Mucosa of stomach (tissue), 1 donor: ENCODE measurements around the gene CAPZB.

Source experiments
- H3K27me3 ChIP-seq: one replicate; pipeline ENCODE4 v1.7.0; 2013; ENCODE audit warnings: mild to moderate bottlenecking, low read length; ENCODE audit not compliant: control insufficient read depth, insufficient read depth
- H3K36me3 ChIP-seq: one replicate; pipeline ENCODE4 v1.7.0; 2013; ENCODE audit warnings: low read length; ENCODE audit not compliant: control insufficient read depth, insufficient read depth
- H3K4me1 ChIP-seq: one replicate; pipeline ENCODE4 v1.7.0; 2013; ENCODE audit warnings: mild to moderate bottlenecking, low read length; ENCODE audit not compliant: control insufficient read depth, insufficient read depth
- H3K4me3 ChIP-seq: one replicate; pipeline ENCODE4 v1.7.0; 2013; ENCODE audit warnings: low read length
- H3K9ac ChIP-seq: one replicate; pipeline ENCODE4 v1.7.0; 2013; ENCODE audit warnings: mild to moderate bottlenecking, low read length, moderate library complexity
- H3K9me3 ChIP-seq: one replicate; pipeline ENCODE4 v1.7.0; 2013; ENCODE audit warnings: mild to moderate bottlenecking, low read length, moderate library complexity; ENCODE audit not compliant: control insufficient read depth
- donor health status: Pancreatic carcinoma.

Gene CAPZB

GRCh38 chr1:19358710-19359109 lies 126.6 kb downstream of the CAPZB start:
- Histone ChIP-seq H3K27me3 (no peaks in the 10 kb centered on the region), H3K4me1 (peaks cover 13% of the 10 kb centered on the region), H3K9ac (no peak overlapping the region), H3K9me3 (no peaks in the 10 kb centered on the region), H3K36me3 (peaks cover 7% of the 10 kb centered on the region), H3K4me3 (no peak overlapping the region)

GRCh38 chr1:19357299-19357986 lies 127.9 kb downstream of the CAPZB start:
- no peak overlapping the region for H3K4me3 ChIP-seq
- H3K27me3 ChIP-seq, result no peaks in the 10 kb centered on the region
- no peak overlapping the region for H3K9ac ChIP-seq
- peaks cover 9% of the 10 kb centered on the region for H3K36me3 ChIP-seq
- peaks cover 18% of the 10 kb centered on the region for H3K4me1 ChIP-seq
- no peaks in the 10 kb centered on the region for H3K9me3 ChIP-seq

GRCh38 chr1:19356266-19356665 lies 129.1 kb downstream of the CAPZB start:
- no peak overlapping the region for H3K4me3 ChIP-seq
- peaks cover 10% of the 10 kb centered on the region for H3K36me3 ChIP-seq
- H3K9me3 ChIP-seq, result no peaks in the 10 kb centered on the region
- H3K9ac ChIP-seq, result no peak overlapping the region
- H3K4me1 ChIP-seq, result peaks cover 13% of the 10 kb centered on the region
- H3K27me3 ChIP-seq, result no peaks in the 10 kb centered on the region

- no peak overlapping the region for H3K4me3 ChIP-seq
- peaks cover 13% of the 10 kb centered on the region for H3K4me1 ChIP-seq
- no peaks in the 10 kb centered on the region for H3K27me3 ChIP-seq
- H3K36me3 ChIP-seq, result peaks cover 12% of the 10 kb centered on the region
- no peak overlapping the region for H3K9ac ChIP-seq
- H3K9me3 ChIP-seq, result no peaks in the 10 kb centered on the region
Observed at GRCh38 chr1:19354531-19354981, 130.8 kb downstream of the CAPZB start.

GRCh38 chr1:19353596-19353995 lies 131.7 kb downstream of the CAPZB start:
- H3K36me3 ChIP-seq, result peaks cover 12% of the 10 kb centered on the region
- peaks cover 13% of the 10 kb centered on the region for H3K4me1 ChIP-seq
- H3K27me3 ChIP-seq, result no peaks in the 10 kb centered on the region
- no peaks in the 10 kb centered on the region for H3K9me3 ChIP-seq
- no peak overlapping the region for H3K9ac ChIP-seq
- H3K4me3 ChIP-seq, result no peak overlapping the region

GRCh38 chr1:19352839-19353238 lies 132.5 kb downstream of the CAPZB start:
- H3K36me3 ChIP-seq, result peaks cover 16% of the 10 kb centered on the region

GRCh38 chr1:19351873-19352272 lies 133.5 kb downstream of the CAPZB start:
- Histone ChIP-seq H3K9me3 (no peaks in the 10 kb centered on the region), H3K4me3 (no peak overlapping the region), H3K27me3 (no peaks in the 10 kb centered on the region), H3K36me3 (peaks cover 10% of the 10 kb centered on the region), H3K9ac (no peak overlapping the region), H3K4me1 (peaks cover 18% of the 10 kb centered on the region)

More at GRCh38 chr1:19352839-19353238, 132.5 kb downstream of the CAPZB start:
- H3K4me1 ChIP-seq, result peaks cover 13% of the 10 kb centered on the region
- no peaks in the 10 kb centered on the region for H3K9me3 ChIP-seq
- no peak overlapping the region for H3K9ac ChIP-seq
- H3K4me3 ChIP-seq, result no peak overlapping the region
- H3K27me3 ChIP-seq, result no peaks in the 10 kb centered on the region

GRCh38 chr1:19350566-19350965 lies 134.8 kb downstream of the CAPZB start:
- Histone ChIP-seq H3K36me3 (peaks cover 10% of the 10 kb centered on the region), H3K4me1 (peaks cover 18% of the 10 kb centered on the region)

GRCh38 chr1:19349999-19350398 lies 135.3 kb downstream of the CAPZB start:
- Histone ChIP-seq H3K4me3 (no peak overlapping the region), H3K4me1 (peaks cover 18% of the 10 kb centered on the region), H3K9ac (no peak overlapping the region), H3K36me3 (peaks cover 10% of the 10 kb centered on the region), H3K9me3 (no peaks in the 10 kb centered on the region), H3K27me3 (no peaks in the 10 kb centered on the region)

More at GRCh38 chr1:19350566-19350965, 134.8 kb downstream of the CAPZB start:
- H3K9me3 ChIP-seq, result no peaks in the 10 kb centered on the region
- H3K27me3 ChIP-seq, result no peaks in the 10 kb centered on the region
- no peak overlapping the region for H3K9ac ChIP-seq
- no peak overlapping the region for H3K4me3 ChIP-seq

- H3K36me3 ChIP-seq, result peaks cover 10% of the 10 kb centered on the region
Observed at GRCh38 chr1:19348441-19349198, 136.7 kb downstream of the CAPZB start.

GRCh38 chr1:19347533-19348172 lies 137.7 kb downstream of the CAPZB start:
- Histone ChIP-seq H3K4me1 (peaks cover 14% of the 10 kb centered on the region), H3K4me3 (no peak overlapping the region), H3K27me3 (no peaks in the 10 kb centered on the region), H3K9me3 (no peaks in the 10 kb centered on the region), H3K36me3 (peaks cover 9% of the 10 kb centered on the region), H3K9ac (no peak overlapping the region)

More at GRCh38 chr1:19348441-19349198, 136.7 kb downstream of the CAPZB start:
- Histone ChIP-seq H3K4me3 (no peak overlapping the region), H3K9me3 (no peaks in the 10 kb centered on the region), H3K9ac (no peak overlapping the region), H3K4me1 (peaks cover 18% of the 10 kb centered on the region), H3K27me3 (no peaks in the 10 kb centered on the region)

- Histone ChIP-seq H3K4me1 (peaks cover 14% of the 10 kb centered on the region), H3K4me3 (no peak overlapping the region), H3K36me3 (peaks cover 6% of the 10 kb centered on the region), H3K9me3 (no peaks in the 10 kb centered on the region), H3K27me3 (no peaks in the 10 kb centered on the region), H3K9ac (no peak overlapping the region)
Observed at GRCh38 chr1:19346026-19346425, 139.3 kb downstream of the CAPZB start.
